ENCODE measurements around the gene UBTD2.

Gene UBTD2

GRCh38 chr5:172315587-172316493 lies 32.3 kb upstream of the UBTD2 start:
- no peak for DNase-seq (ENCODE audit: low read depth)
- no peak for TF ChIP-seq CTCF (IDR thresholded peaks at IDR 0.05; ENCODE audit: control insufficient read depth, extremely low read depth, insufficient read depth)
- H3K4me3 ChIP-seq (ENCODE audit: low read depth, low read length), result no peak overlapping the region

- H3K4me3 ChIP-seq (ENCODE audit: low read depth, low read length), result no peak overlapping the region
- no peak for TF ChIP-seq CTCF (IDR thresholded peaks at IDR 0.05; ENCODE audit: control insufficient read depth, extremely low read depth, insufficient read depth)
- DNase-seq (ENCODE audit: low read depth), result no peak
Measured at GRCh38 chr5:172313915-172314314, 30.4 kb upstream of the UBTD2 start.

GRCh38 chr5:172312286-172312685 lies 28.7 kb upstream of the UBTD2 start:
- DNase-seq (ENCODE audit: low read depth), result no peak
- no peak overlapping the region for H3K4me3 ChIP-seq (ENCODE audit: low read depth, low read length)
- no peak for TF ChIP-seq CTCF (IDR thresholded peaks at IDR 0.05; ENCODE audit: control insufficient read depth, extremely low read depth, insufficient read depth)

- no peak overlapping the region for H3K4me3 ChIP-seq (ENCODE audit: low read depth, low read length)
- no peak for TF ChIP-seq CTCF (IDR thresholded peaks at IDR 0.05; ENCODE audit: control insufficient read depth, extremely low read depth, insufficient read depth)
- no peak for DNase-seq (ENCODE audit: low read depth)
Measured at GRCh38 chr5:172311605-172312004, 28.0 kb upstream of the UBTD2 start.

DNA sequence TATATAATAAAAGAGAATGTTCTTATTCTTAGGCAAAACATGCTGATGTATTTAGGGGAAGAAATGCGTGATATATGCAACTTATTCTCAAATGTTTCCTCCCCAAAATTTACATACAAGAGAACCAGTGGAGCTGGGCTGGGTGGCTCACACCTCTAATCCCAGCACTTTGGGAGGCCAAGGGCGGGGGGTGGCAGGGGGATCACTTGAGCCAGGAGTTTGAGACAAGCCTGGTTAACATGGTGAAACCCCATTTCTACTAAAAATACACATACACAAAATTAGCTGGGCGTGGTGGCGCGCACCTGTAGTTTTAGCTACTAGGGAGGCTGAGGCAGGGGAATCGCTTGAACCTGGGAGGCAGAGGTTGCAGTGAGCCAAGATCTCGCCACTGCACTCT lies 27.5 kb upstream of the UBTD2 start:
- DNase-seq (ENCODE audit: low read depth), result no peak
- no peak for TF ChIP-seq CTCF (IDR thresholded peaks at IDR 0.05; ENCODE audit: control insufficient read depth, extremely low read depth, insufficient read depth)
- no peak overlapping the region for H3K4me3 ChIP-seq (ENCODE audit: low read depth, low read length)

DNA sequence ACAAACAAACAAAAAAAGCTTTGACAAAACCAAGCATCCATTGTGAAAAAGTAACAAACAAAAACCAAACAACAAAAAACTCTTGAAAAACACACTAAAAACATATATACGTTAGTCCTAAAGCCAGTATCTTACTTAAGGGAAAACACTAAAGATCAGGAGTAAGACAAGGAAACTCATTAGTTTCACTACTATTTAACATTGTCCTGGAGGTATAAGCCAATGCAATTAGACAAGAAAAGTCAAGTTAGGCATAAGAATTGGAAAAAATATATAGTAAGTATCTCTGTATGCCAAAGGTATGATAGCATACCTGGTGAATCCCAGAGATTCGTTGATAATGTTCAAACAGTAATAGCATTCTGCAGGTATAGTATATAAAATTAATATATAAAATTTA lies 21.8 kb upstream of the UBTD2 start:
- no peak for DNase-seq (ENCODE audit: low read depth)
- TF ChIP-seq CTCF (IDR thresholded peaks at IDR 0.05; ENCODE audit: control insufficient read depth, extremely low read depth, insufficient read depth), result no peak
- H3K4me3 ChIP-seq (ENCODE audit: low read depth, low read length), result no peak overlapping the region

Data from LNCaP clone FGC (cell line).